Measurements from ENCODE around the gene STK31.
"Not testable (repeated sequence)": the region's sequence is repeated elsewhere in the genome, so short reads cannot be mapped to it uniquely, and the experiment has no call there.

Gene STK31

DNA sequence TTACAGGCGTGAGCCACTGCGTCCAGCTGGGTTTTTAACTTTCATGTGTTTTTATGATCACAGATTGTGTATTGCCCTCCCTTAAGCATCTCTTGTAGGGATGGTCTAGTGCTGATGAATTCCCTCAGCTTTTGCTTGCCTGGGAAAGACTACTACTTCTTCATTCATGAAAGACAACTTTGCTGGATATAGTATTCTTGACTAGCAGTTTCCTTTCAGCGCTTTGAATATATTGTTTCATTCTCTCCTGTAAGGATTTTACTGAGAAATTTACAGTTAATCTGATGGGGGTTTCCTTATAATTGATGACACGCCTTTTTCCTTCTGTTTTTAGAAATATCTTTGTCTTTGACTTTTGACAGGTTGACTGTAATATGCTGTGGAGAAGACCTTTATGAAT lies 33.2 kb downstream of the STK31 start:
- DNase-seq (ENCODE audit: insufficient read length, low spot score) = no peak
- no peak for FAIRE-seq
- TF ChIP-seq POLR2A (IDR thresholded peaks at IDR 0.05; ENCODE audit: low read depth, low read length) = no peak
- no peak for TF ChIP-seq TAF1 (IDR thresholded peaks at IDR 0.05; ENCODE audit: low read depth, low read length)
- no peak for TF ChIP-seq SPI1 (IDR thresholded peaks at IDR 0.05; ENCODE audit: low read depth, low read length)
- TF ChIP-seq POLR2AphosphoS5 (IDR thresholded peaks at IDR 0.05; ENCODE audit: low read depth, low read length) = no peak
- no peak for TF ChIP-seq POU2F2 (IDR thresholded peaks at IDR 0.05; ENCODE audit: low read depth, low read length)
- TF ChIP-seq PAX5 (IDR thresholded peaks at IDR 0.05; ENCODE audit: insufficient read depth, low read length, severe bottlenecking) = no peak

DNA sequence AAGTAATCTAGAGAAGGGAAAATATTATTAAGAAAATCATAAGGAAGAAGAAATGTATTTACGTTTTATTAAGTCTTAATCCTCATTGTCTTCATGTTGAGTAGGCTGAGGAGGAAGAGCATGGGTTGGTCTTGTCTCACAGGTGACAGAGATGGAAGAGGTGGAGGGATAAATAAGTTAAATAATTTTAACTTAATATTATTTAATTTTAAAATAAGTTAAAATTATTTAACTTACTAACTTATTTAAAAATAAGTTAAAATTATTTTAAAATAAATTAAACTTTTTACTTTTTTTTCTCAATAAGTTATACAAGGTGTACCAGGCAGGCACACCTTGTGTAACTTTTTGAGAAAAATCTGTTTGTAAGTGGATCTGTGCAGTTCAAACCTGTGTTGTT lies 36.6 kb downstream of the STK31 start:
- no peak for DNase-seq (ENCODE audit: insufficient read length, low spot score)
- TF ChIP-seq POLR2AphosphoS5 (IDR thresholded peaks at IDR 0.05; ENCODE audit: low read depth, low read length) (no peak), POU2F2 (IDR thresholded peaks at IDR 0.05; ENCODE audit: low read depth, low read length) (no peak), TAF1 (IDR thresholded peaks at IDR 0.05; ENCODE audit: low read depth, low read length) (no peak), POLR2A (IDR thresholded peaks at IDR 0.05; ENCODE audit: low read depth, low read length) (no peak)
- no peak for FAIRE-seq

DNA sequence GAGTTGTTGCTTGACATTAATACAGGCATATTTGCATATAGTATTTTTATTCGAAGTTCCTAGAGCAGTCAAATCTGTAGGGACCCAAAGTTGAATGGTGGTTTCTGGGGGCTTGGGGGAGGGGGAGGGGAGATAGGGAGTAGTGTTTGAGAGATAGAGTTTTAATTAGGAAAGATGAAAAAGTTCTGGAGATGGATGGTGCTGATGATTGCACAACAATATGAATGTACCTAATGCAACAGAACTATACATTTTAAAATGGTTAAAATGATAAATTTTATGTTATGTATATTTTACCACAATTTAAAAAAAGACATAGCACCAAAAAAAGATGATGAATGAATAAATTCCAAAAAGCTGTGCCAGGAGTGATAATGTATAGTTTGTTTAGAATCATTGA lies 41.8 kb downstream of the STK31 start:
- TF ChIP-seq POLR2A (IDR thresholded peaks at IDR 0.05; ENCODE audit: low read depth, low read length) (no peak), POLR2AphosphoS5 (IDR thresholded peaks at IDR 0.05; ENCODE audit: low read depth, low read length) (no peak)
- no peak for FAIRE-seq
- DNase-seq (ENCODE audit: insufficient read length, low spot score) = no peak

DNA sequence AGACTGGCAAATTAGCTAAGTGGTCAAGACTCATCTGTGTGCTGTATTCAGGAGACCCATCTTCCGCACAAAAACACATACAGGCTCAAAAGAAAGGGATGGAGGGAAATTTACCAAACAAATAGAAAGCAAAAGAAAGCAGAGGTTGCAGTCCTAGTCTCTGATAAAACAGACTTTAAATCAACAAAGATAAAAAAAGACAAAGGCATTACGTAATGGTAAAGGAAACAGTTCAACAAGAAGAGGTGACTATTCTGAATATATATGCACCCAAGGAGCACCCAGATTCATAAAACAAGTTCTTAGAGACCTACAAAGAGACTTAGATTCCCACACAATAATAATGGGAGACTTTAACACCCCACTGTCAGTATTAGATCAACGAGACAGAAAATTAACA lies 48.8 kb downstream of the STK31 start:
- not testable (repeated sequence) for FAIRE-seq; DNase-seq (ENCODE audit: insufficient read length, low spot score)

DNA sequence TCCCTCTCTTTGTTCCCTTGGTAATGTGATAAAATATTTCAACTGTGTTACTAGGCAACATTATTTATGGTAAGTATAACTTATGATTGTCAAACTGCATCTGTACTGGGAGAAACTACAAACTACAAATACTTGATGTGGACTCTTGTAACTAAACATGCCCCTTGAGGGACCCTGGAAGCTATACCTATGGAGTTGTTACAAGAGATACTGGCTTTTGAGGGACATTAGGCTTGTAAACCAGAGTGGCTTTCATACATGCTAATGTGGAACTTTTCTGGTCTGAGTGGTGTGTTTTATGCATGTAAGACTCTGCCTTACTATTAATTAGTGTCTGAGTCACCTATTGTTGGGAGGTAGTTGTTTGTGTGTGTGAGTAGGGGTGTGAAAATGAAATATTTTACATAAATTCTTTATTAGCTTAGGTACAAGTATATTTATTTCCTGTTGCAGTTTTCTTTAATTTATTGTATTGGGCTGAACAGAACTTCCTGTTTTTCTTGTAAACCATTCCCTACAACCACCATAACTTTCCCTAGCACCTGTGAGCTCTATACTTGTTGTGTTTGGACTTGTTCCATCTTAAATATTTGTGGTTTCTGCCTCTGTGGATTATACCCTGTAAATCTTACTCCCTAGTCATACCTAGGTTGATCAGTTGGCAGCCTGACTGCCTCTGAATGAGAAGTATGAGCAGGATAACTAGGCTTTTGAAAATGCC lies 49.8 kb downstream of the STK31 start:
- TF ChIP-seq POLR2AphosphoS5 (IDR thresholded peaks at IDR 0.05; ENCODE audit: low read depth, low read length) (no peak), POLR2A (IDR thresholded peaks at IDR 0.05; ENCODE audit: low read depth, low read length) (no peak), PAX5 (IDR thresholded peaks at IDR 0.05; ENCODE audit: insufficient read depth, low read length, severe bottlenecking) (no peak), TAF1 (IDR thresholded peaks at IDR 0.05; ENCODE audit: low read depth, low read length) (no peak), POU2F2 (IDR thresholded peaks at IDR 0.05; ENCODE audit: low read depth, low read length) (no peak), SPI1 (IDR thresholded peaks at IDR 0.05; ENCODE audit: low read depth, low read length) (no peak)
- DNase-seq (ENCODE audit: insufficient read length, low spot score) (no peak), FAIRE-seq (no peak)

DNA sequence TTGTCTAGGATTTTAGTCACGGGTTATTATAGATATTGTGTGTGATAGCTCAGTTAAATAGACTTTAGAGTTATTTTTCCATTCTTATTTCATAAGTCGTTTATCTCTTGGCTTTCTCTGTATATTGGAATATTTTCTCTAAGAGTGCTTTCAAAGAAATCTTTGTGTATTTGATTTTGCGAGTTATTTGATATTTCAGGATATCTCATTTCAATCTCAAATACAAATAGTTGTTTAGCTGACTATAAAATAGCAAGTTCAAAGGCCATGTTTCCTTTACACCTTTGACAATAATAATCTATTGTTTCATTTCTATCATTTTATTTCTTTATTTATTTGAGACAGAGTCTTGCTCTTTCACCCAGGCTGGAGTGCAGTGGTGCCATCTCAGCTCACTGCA lies 55.9 kb downstream of the STK31 start:
- no peak for TF ChIP-seq SPI1 (IDR thresholded peaks at IDR 0.05; ENCODE audit: low read depth, low read length)
- FAIRE-seq = no peak
- DNase-seq (ENCODE audit: insufficient read length, low spot score) = no peak

DNA sequence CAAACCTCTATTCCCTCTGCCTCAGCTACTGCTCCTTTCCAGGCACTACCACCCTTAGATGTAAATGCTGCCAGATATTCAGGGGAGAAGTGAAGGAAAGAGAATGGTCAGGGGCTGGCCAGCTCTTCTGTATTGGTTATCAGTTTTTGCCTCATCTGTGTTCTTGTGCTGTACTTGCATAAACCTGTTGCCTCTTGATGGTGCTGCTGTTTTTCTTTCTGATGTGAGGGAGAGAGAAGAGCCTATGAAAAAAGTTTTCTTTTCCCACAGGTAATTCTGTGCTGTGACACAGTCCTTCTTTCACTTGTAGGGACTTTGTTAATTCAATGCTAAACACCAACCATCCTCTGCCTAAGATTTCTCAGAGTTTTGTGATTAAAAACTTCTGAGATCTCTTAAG lies 57.5 kb downstream of the STK31 start:
- TF ChIP-seq POLR2A (IDR thresholded peaks at IDR 0.05; ENCODE audit: low read depth, low read length) (no peak), SPI1 (IDR thresholded peaks at IDR 0.05; ENCODE audit: low read depth, low read length) (no peak), POLR2AphosphoS5 (IDR thresholded peaks at IDR 0.05; ENCODE audit: low read depth, low read length) (no peak), POU2F2 (IDR thresholded peaks at IDR 0.05; ENCODE audit: low read depth, low read length) (no peak), TAF1 (IDR thresholded peaks at IDR 0.05; ENCODE audit: low read depth, low read length) (no peak), PAX5 (IDR thresholded peaks at IDR 0.05; ENCODE audit: insufficient read depth, low read length, severe bottlenecking) (no peak)
- no peak for DNase-seq (ENCODE audit: insufficient read length, low spot score)
- FAIRE-seq = no peak

DNA sequence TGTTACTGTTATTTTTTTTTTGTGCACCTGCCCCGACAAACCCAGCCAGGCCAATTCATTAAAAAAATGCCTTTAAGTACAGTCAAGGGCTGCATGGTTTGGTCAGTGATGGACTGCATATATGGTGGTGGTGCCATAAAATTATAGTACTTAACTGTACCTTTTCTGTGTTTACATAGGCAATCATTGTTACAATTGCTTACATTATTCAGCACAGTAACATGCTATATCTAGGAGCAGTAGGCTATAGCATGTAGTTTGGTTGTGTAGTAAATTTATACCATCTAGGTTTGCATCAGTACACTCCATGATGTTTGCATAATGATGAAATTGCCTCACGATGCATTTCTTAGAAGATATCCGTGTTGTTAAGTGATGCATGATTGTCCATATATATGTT lies 58.0 kb downstream of the STK31 start:
- TF ChIP-seq POU2F2 (IDR thresholded peaks at IDR 0.05; ENCODE audit: low read depth, low read length) (no peak), TAF1 (IDR thresholded peaks at IDR 0.05; ENCODE audit: low read depth, low read length) (no peak), POLR2A (IDR thresholded peaks at IDR 0.05; ENCODE audit: low read depth, low read length) (no peak), PAX5 (IDR thresholded peaks at IDR 0.05; ENCODE audit: insufficient read depth, low read length, severe bottlenecking) (no peak), POLR2AphosphoS5 (IDR thresholded peaks at IDR 0.05; ENCODE audit: low read depth, low read length) (no peak), SPI1 (IDR thresholded peaks at IDR 0.05; ENCODE audit: low read depth, low read length) (no peak)
- no peak for FAIRE-seq
- DNase-seq (ENCODE audit: insufficient read length, low spot score) = no peak

DNA sequence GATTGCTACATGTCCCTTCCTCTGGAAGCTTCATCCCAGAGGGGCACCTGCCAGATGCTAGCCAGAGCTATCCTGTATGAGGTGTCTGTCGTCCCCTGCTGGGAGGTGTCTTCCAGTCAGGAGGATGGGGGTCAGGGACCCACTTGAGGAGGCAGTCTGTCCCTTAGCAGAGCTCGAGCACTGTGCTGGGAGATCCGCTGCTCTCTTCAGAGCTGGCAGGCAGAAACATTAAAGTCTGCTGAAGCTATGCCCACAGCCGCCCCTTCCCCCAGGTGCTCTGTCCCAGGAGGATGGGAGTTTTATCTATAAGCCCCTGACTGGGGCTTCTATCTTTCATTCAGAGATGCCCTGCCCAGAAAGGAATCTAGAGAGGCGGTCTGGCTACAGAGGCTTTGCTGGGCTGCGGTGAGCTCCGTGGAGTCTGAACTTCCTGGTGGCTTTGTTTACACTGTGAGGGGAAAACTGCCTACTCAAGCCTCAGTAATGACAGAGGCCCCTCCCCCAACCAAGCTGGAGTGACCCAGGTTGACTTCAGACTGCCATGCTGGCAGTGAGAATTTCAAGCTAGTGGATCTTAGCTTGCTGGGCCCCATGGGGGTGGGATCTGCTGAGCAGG lies 69.3 kb downstream of the STK31 start:
- not testable (repeated sequence) for FAIRE-seq; DNase-seq (ENCODE audit: insufficient read length, low spot score)

DNA sequence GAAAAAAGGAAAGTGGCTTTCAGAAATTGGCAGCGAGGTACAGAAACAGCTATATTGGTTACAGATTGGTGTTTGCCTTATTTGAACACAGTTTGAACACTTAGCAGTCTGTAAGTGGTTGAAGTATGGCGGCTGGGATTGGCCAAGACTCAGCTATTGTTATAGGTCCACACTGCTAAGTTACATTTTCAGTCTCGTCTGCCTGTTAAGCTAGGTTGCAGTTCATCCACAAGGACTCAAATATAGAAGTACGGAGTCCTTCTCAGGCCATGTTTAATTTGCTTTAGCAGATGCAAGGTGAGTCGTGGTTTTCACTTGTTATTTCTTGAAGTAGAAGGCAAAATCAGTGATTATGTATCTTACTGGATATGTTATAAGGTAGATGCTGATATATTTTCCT lies 73.1 kb downstream of the STK31 start:
- no peak for FAIRE-seq
- DNase-seq (ENCODE audit: insufficient read length, low spot score) = no peak
- no peak for TF ChIP-seq POLR2A (IDR thresholded peaks at IDR 0.05; ENCODE audit: low read depth, low read length)
- TF ChIP-seq POU2F2 (IDR thresholded peaks at IDR 0.05; ENCODE audit: low read depth, low read length) = no peak
- TF ChIP-seq TAF1 (IDR thresholded peaks at IDR 0.05; ENCODE audit: low read depth, low read length) = no peak
- no peak for TF ChIP-seq SPI1 (IDR thresholded peaks at IDR 0.05; ENCODE audit: low read depth, low read length)
- no peak for TF ChIP-seq PAX5 (IDR thresholded peaks at IDR 0.05; ENCODE audit: insufficient read depth, low read length, severe bottlenecking)
- no peak for TF ChIP-seq POLR2AphosphoS5 (IDR thresholded peaks at IDR 0.05; ENCODE audit: low read depth, low read length)

DNA sequence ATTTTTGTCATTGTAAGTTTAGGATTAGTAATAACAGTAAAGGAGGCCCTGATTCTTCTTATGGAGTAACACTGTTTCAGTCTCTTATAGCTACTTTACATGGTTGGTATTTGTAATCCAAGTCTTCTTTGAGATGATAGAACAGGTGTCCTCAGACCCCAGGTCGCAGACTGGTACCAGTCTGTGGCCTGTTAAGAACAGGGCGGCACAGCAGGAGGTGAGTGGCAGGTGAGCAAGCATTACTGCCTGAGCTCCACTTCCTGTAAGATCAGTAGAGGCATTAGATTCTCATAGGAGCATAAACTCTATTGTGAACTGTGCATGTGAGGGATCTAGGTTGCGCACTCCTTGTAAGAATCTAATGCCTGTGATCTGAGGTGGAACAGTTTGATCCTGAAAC lies 77.3 kb downstream of the STK31 start:
- no peak for TF ChIP-seq PAX5 (IDR thresholded peaks at IDR 0.05; ENCODE audit: insufficient read depth, low read length, severe bottlenecking)
- TF ChIP-seq SPI1 (IDR thresholded peaks at IDR 0.05; ENCODE audit: low read depth, low read length) = no peak
- no peak for TF ChIP-seq TAF1 (IDR thresholded peaks at IDR 0.05; ENCODE audit: low read depth, low read length)
- TF ChIP-seq POLR2A (IDR thresholded peaks at IDR 0.05; ENCODE audit: low read depth, low read length) = no peak
- TF ChIP-seq POLR2AphosphoS5 (IDR thresholded peaks at IDR 0.05; ENCODE audit: low read depth, low read length) = no peak
- TF ChIP-seq POU2F2 (IDR thresholded peaks at IDR 0.05; ENCODE audit: low read depth, low read length) = no peak
- DNase-seq (ENCODE audit: insufficient read length, low spot score) (no peak), FAIRE-seq (no peak)
